Kidney (tissue), 14 donors: ENCODE measurements around the gene THY1. TPM values are rescaled to one million over a fixed set of nuclear protein-coding genes. Genes with fewer than 3 reads are reported as not detected.

Source experiments
- DNase-seq, 5 donors: peaks; one replicate each; pipeline ENCODE4 v3.0.0-alpha.2; 2013 to 2020
- FAIRE-seq: peaks from 2 replicates; lab custom pipeline; 2012; peaks lifted over from hg19 to GRCh38; lab: Jason Lieb, UNC
- H3K27ac ChIP-seq, 2 donors: one replicate each; pipeline ENCODE4 v1.7.0; 2013; ENCODE audit warnings: low read depth in 2 of 2, low read length in 2 of 2, inconsistent platforms in 1 of 2
- H3K27me3 ChIP-seq: one replicate; pipeline ENCODE4 v1.7.1; 2013; ENCODE audit warnings: low read length, inconsistent platforms; ENCODE audit not compliant: control insufficient read depth, insufficient read depth
- H3K36me3 ChIP-seq, 3 donors: one replicate each; pipeline versions ENCODE4 v1.7.0 to v1.7.1; 2013; ENCODE audit warnings: low read length in 3 of 3, control low read depth in 1 of 3, inconsistent platforms in 1 of 3; ENCODE audit not compliant: insufficient read depth in 3 of 3, control insufficient read depth in 2 of 3
- H3K4me1 ChIP-seq, 3 donors: one replicate each; pipeline versions ENCODE4 v1.7.0 to v1.7.1; 2013; ENCODE audit warnings: low read length in 3 of 3, inconsistent platforms in 1 of 3, low read depth in 1 of 3; ENCODE audit not compliant: control insufficient read depth in 2 of 3, insufficient read depth in 2 of 3
- H3K4me3 ChIP-seq, 3 donors: one replicate each; pipeline versions ENCODE4 v1.7.0 to v1.8.1; 2013; ENCODE audit warnings: low read length in 3 of 3, control low read depth in 1 of 3, inconsistent platforms in 1 of 3
- H3K9ac ChIP-seq, 3 donors: one replicate each; pipeline versions ENCODE4 v1.7.0 to v1.7.1; 2013; ENCODE audit warnings: low read length in 3 of 3, control low read depth in 1 of 3, inconsistent platforms in 1 of 3
- H3K9me3 ChIP-seq, 3 donors: one replicate each; pipeline versions ENCODE4 v1.7.0 to v1.7.1; 2013; ENCODE audit warnings: low read length in 3 of 3, control low read depth in 1 of 3, inconsistent platforms in 1 of 3; ENCODE audit not compliant: control insufficient read depth in 2 of 3, insufficient read depth in 1 of 3
- intact Hi-C: fragments of 100-400 bp; cut with DNase I; formaldehyde crosslinking; loops from one replicate; pipeline ENCODE4 v1.11.1; 2022
- polyA plus RNA-seq: library from polyadenylated mRNA; stranded (reverse); fragments of 350-450 nt; fragmentation: Illumina TruSeq; extraction: RNeasy Lipid Tissue Mini Kit (QIAGEN cat#74804); gene quantifications from one replicate; pipeline ENCODE4 v1.2.3, GENCODE V29; 2014; ENCODE audit warnings: low read depth, low replicate concordance; ENCODE audit not compliant: insufficient read depth
- total RNA-seq: library from RNA; stranded (reverse); fragmentation: NEBNext Ultra II Directional; extraction: Animal tissue kit (Norgen Biotek cat#: 25700); gene quantifications from one replicate; pipeline ENCODE4 v1.2.1, GENCODE V29; 2021
- TF ChIP-seq, protein P1 (sequence below): IDR thresholded peaks from 3 replicates; pipeline ENCODE4 v1.5.1; 2012; ENCODE audit warnings: mild to moderate bottlenecking, moderate library complexity, borderline replicate concordance; ENCODE audit not compliant: insufficient read depth; ENCODE audit errors: extremely low read depth
- donor health status: control.
- donor health status: control.
- donor health status: control.
- donor health status: control.
- donor health status: control.
- donor health status: DM: yes; HTN: yes; CAD: no.
- donor health status: Normal renal cell carcinoma (clear cell type).

Gene THY1
- total and polyA plus RNA-seq, 2 donors from 2014 or later, result 17.5 to 240 TPM

DNA sequence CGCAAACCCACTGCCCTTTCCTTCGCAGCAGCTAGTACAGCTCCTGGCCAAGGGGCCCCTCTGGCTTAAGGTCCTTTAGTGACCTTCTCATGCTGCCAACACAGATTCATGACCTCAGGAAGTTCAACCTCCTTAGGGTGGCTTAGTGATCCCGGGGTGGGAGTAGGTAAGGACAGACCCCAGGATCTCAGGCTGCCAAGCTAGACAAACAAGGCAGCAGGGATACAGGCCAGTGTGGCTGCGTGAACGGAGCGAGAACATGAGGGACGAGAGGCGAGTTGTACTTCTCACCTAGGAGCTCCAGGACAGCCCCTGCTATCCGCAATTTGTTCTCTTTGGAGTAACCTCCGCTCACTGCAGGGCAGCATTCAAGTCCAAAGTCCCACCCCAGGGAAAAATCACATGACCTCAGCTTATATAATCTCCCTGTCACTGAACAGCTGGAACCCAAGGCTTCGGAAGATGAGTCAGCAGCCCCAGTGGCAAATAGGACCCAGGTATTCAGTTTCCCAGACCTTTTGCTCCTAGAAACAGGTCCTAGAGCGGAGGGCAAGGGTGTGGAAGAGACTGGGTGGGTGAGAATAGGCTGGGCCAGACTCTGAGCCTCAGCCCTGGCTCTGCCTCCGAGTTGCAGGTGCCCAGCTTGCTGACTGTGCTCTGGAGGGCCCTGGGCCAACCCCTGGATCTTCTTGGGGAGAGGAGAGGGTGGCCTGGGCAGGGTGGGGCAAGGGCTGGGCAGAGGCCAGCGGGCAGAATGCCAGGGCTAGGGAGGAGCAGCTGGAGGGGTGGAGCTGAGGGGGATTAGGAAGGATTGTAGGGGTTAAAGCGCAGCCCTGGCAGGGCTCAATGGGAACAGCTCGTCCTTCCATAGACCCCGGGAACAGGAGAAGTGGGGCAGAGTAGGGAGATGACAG is 54.6 kb downstream of the THY1 start:
- Histone ChIP-seq H3K36me3 (no peaks in the 10 kb centered on the region), H3K27ac (peak overlapping the region; percentile 91 to 97), H3K9me3 (no peaks in the 10 kb centered on the region), H3K9ac (peak overlapping the region in 2 of 3 donors; percentile 54 to 78), H3K4me1 (peaks cover 7 to 68% (median 46%) of the 10 kb centered on the region in 3 donors), H3K4me3 (peak overlapping the region in 2 of 3 donors; percentile 5 to 53), H3K27me3 (no peaks in the 10 kb centered on the region)
- FAIRE-seq, result no peak
- intact Hi-C loops, result no loop called here
- TF ChIP-seq, protein P1, sequence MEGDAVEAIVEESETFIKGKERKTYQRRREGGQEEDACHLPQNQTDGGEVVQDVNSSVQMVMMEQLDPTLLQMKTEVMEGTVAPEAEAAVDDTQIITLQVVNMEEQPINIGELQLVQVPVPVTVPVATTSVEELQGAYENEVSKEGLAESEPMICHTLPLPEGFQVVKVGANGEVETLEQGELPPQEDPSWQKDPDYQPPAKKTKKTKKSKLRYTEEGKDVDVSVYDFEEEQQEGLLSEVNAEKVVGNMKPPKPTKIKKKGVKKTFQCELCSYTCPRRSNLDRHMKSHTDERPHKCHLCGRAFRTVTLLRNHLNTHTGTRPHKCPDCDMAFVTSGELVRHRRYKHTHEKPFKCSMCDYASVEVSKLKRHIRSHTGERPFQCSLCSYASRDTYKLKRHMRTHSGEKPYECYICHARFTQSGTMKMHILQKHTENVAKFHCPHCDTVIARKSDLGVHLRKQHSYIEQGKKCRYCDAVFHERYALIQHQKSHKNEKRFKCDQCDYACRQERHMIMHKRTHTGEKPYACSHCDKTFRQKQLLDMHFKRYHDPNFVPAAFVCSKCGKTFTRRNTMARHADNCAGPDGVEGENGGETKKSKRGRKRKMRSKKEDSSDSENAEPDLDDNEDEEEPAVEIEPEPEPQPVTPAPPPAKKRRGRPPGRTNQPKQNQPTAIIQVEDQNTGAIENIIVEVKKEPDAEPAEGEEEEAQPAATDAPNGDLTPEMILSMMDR, result no peak
- peak in 4 of 5 donors; percentile 62 to 93 (median 74) for DNase-seq

DNA sequence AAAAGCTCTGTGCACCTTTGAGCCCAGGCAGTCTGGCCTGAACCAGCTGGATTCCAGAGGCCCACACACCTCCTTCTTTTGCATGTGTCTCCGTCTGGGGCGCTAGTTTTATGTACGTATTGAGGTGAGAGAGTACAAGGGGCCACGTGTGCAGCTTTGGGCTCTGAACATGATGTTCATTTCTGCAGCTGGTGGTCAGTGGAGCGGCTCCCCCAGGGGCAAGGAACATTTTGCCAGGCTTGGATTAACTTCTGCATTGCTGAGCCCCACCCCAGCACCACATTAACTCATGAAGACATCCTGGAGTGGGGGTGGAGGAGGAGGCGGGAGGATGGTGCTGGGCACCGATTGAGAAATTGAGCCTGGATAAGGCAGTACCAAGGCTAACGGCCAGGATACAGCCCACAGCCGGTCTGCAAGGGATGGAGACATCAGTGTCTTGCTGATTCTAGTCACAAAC is 55.3 kb downstream of the THY1 start:
- Histone ChIP-seq H3K27me3 (no peaks in the 10 kb centered on the region), H3K9me3 (no peaks in the 10 kb centered on the region), H3K36me3 (peaks cover 0 to 3% (median 0%) of the 10 kb centered on the region in 3 donors), H3K4me3 (peak overlapping the region in 2 of 3 donors; percentile 5 to 53), H3K27ac (peak overlapping the region; percentile 91 to 97), H3K9ac (peak overlapping the region in 2 of 3 donors; percentile 54 to 78), H3K4me1 (peaks cover 7 to 69% (median 46%) of the 10 kb centered on the region in 3 donors)
- FAIRE-seq (no peak), DNase-seq (peak; percentile 85 to 94 (median 92))
- TF ChIP-seq, protein P1, result no peak
- intact Hi-C loops, result no loop called here

Other genes starting within 250 kb of the THY1 start
- gene NHERF4, start 237.7 kb downstream of the THY1 start, total RNA-seq, result 3.5 TPM
- 47.9 TPM for gene NHERF4, start 237.7 kb downstream of the THY1 start, polyA plus RNA-seq
- gene CBL, start 216.8 kb downstream of the THY1 start, total RNA-seq, result 20.6 TPM
- gene CBL, start 216.8 kb downstream of the THY1 start, polyA plus RNA-seq, result 2.0 TPM
- gene MCAM, start 106.0 kb downstream of the THY1 start, total RNA-seq, result 137 TPM
- 42.1 TPM for gene MCAM, start 106.0 kb downstream of the THY1 start, polyA plus RNA-seq
- 23.5 TPM for gene RNF26, start 88.6 kb downstream of the THY1 start, total RNA-seq
- gene RNF26, start 88.6 kb downstream of the THY1 start, polyA plus RNA-seq, result 18.2 TPM
- 42.8 TPM for gene C1QTNF5, start 82.3 kb downstream of the THY1 start, total RNA-seq
- 40.4 TPM for gene C1QTNF5, start 82.3 kb downstream of the THY1 start, polyA plus RNA-seq
- gene MFRP, start 76.5 kb downstream of the THY1 start, total RNA-seq, result not detected
- gene MFRP, start 76.5 kb downstream of the THY1 start, polyA plus RNA-seq, result not detected
- gene USP2, start 41.5 kb downstream of the THY1 start, total RNA-seq, result 30.4 TPM
- 57.6 TPM for gene USP2, start 41.5 kb downstream of the THY1 start, polyA plus RNA-seq